GM21390 (cell line): ENCODE results near the gene PSENEN.
"Not testable (repeated sequence)": the region's sequence is repeated elsewhere in the genome, so short reads cannot be mapped to it uniquely, and the experiment has no call there.

Experiments
- ATAC-seq: cut with Tn5 transposase; IDR thresholded peaks from one replicate; pipeline ENCODE4 v1.9.1; 2021; ENCODE audit not compliant: unreplicated experiment

PSENEN gene

DNA sequence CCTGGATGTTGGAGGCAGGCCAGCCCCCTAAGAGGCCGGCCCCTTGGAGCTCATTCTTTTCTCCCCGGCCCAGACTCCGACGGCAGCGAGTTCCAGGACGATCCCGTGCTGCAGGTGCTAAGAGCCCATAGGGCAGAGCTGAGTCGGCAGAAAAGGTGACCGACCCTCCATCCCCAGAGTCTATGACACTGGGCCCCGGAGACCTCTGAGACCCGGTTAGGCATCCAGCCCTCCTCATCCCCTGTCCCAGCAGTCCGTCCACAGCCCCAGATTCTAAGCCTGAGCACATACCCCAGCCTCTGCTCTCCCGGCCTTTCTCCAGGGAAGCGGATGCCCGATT, 22.6 kb downstream of the PSENEN start:
- ATAC-seq, result no peak

DNA sequence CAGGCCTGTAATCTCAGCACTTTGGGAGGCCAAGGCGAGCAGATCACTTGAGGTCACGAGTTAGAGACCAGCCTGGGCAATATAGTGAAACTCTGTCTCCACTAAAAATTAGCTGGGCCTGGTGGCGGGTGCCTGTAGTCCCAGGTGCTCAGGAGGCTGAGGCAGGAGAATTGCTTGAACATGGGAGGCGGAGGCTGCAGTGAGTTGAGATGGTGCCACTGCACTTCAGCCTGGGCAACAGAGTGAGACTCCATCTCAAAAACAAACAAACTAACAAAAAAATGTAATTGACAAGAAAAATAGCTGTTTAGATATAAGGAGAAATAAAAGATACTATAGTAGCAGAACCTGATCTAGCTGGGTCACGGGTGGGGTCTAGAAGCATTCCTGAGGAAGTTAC, 26.9 kb downstream of the PSENEN start:
- ATAC-seq, result not testable (repeated sequence)

DNA sequence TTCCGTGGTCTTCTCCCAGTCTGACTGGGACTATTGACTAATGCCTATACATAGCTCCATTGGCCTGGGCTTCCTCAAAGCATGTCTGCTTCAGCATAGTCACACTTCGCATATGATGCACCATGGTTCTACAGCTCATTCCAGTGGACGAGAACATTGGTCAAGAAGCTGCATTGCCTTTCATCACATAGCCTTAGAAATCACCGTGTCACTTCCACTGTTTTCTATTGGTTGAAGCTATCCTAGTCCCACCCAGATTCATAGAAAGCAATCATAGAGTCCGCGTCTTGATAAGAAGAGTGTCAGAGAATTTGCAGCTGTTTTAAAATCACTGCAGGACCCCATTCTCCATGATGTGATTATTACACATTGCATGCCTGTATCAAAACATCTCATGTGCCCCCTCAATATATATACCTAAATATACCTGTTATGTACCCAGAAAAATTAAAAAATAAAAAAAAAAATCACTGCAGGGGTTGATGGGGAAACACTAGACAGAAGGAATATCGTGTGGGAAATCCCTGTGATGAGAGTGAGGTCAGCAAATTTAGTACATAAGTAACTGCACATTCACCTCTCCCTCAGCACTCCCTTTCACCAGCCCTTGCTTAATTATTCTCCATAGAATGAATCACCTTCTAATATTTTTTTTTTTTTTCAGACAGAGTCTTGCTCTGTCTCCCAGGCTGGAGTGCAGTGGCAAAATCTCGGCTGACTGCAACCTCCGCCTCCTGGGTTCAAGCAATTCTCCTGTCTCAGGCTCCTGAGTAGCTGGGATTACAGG, 27.8 kb downstream of the PSENEN start:
- ATAC-seq, result no peak

DNA sequence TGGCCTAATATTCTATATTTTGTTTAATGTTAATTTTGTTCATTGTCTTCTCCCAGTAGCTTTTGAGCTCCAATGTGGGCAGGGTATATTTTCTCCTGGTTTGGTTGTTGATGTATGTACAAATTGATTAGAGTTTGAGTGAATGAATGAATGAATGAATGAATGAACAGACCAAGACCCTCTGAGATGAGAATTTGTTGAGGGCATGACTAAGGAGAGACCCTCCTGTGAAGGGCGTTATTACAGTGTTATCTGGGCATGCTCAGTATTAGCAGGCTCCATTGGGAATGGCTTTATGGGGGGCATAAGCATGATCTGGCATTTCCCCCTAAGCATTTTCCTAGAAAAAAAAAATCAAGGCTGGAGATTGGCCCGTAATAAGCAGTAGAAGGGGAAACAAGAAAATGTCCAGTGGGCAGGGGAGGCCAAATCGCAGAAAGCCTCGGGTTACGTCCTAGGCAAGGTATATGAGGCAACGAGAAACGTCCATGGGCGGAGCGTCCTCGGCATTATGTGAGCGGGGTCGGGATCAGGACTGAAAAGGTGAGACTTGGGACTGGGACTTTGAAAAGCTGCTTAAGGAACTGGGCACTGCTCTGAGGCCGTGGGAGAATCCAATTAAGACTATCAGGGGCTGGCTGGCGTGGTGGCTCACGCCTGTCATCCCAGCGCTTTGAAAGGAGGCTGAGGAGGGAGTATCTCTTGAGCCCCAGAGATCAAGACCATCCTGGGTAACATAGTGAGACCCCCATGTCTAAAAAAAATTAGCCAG, 29.0 kb downstream of the PSENEN start:
- ATAC-seq, result no peak

DNA sequence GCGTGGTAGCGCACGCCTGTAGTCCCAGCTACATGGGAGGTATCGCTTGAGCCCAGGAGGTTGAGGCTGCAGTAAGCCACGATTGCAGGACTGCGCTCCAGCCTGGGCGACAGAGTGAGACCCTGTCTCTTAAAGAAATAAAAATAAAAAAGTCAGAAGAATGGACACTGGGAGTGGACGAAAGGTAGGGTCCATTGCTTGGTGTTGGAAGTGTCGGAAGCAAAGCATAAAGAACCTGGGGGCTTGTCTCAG, 29.5 kb downstream of the PSENEN start:
- no peak for ATAC-seq

DNA sequence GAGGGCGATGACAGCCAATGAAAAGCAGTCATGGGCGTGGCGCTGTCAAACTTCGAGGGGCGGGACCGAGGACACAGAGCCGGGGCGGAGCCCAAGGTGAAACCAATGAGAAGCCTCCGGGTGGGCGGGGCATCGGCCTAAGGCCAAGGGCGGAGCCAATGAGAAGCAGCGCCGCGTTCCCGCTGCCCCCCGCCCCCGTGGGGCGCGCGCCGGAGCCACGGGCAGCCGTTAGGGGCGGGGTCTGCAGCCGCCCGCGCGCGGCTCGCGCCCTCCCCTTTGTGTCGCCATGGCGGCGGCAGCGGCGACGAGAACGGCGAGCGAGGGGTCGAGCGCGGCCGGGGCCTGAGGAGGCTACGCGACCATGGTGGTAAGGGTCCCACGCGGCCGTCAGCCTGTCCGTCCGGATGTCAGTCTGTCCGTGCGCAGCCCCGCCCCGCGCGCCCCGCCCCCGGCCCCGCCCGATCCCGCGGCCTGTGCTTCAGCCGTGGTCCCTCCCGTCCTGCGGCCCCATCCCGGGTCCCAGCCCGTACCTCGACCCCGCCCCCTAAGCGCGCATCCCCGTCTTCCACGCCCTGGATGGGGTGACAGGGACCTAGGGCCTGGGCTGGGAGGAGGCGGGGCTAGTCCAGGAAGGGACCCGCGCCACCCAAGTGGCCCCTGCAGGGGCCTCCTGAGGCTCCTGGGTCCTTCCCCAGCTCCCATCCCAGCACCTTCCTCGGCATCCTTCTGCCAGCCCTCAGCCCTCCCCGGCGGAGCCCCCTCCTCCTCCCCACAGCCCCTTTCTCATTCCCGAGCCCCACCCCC, 30.0 kb downstream of the PSENEN start, which contains the start of gene ARHGAP33:
Gene ARHGAP33, plus strand, starts transcription at position 267 of the 804 bp plus-strand sequence. Its CDS starts 95 bp downstream, at position 362.
- ATAC-seq, result peak; percentile 89

DNA sequence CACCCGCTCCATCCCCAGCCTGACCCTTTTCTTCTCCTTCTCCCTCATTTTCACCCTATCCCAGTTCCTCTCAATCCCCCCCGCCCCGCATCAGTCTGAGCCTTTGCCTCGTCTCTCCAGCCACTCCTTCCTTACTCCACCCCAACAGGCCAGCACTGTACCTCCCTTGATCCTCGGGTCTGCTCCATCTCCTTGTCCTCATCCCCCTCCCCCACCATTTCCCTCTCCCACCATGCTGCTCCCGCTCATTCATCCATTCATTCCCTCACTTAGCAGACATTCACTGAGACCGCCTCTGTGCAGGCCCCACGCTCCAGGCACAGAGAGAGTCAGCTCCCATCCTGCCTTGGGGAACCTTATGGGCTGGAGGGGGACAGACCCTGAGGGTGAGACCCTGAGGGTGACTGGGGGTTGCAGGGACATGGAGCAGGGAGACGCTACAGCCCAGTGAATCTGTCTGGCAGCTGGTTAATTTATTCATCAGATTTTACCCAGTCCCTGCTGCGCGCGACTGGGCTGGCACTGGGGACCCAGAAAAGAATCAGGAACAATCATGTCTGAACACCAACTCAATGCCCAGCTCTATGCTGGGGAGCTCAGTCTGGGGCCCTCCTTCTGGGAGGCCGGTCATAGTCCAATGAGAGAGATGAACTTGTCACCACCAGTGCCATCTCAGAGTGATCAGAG, 30.8 kb downstream of the PSENEN start:
- ATAC-seq, result no peak

DNA sequence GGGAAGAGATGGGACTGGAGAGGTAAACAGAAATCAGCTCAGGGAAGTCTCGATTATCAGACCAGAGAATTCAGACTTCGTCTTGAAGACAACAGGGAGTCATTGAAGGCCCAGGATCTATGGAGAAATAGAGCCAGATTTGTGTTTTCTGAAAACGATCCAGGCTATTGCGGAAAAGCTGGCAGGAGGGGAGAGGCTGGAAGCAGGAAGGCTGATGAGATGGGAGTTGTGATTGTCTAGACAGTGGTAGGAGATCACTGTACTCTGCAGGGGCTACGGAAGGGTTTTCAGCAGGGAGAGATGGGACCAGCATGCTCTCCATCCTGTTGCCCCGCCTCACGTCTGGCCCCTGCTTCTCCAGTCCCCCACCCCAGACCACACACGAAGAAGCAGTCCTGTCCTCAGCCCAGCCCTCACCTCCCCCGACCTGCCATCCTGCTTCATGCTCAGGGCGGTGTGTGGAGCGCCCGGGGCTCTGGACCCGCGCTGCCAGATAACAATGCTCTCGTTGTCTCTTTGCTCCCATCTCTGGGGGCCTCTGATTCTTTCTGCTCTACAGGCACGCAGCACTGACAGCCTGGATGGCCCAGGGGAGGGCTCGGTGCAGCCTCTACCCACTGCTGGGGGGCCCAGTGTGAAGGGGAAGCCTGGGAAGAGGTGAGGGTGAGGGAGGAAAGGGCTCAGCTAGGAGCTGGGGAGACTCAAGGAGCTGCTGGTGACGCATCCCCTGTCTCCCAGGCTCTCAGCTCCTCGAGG, 31.8 kb downstream of the PSENEN start:
- ATAC-seq, result no peak

DNA sequence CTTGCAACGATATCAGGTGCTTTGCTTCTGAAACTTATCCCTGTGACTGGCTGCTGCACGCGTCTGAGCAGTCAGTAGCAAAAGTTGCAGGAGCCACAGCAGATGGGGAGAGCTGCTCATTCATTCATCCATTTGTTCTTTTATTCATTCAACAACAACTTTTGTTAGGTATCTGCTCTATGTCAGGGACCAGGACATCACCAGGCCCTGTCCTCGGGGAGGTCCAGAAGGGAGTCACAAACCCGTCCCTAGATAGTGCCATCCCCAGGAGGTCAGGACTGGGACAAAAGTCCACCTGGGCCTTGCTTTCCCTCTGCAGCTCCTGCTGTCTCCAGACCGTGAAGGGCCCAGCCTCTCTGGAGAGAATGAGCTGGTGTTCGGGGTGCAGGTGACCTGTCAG, 32.5 kb downstream of the PSENEN start:
- ATAC-seq, result no peak

DNA sequence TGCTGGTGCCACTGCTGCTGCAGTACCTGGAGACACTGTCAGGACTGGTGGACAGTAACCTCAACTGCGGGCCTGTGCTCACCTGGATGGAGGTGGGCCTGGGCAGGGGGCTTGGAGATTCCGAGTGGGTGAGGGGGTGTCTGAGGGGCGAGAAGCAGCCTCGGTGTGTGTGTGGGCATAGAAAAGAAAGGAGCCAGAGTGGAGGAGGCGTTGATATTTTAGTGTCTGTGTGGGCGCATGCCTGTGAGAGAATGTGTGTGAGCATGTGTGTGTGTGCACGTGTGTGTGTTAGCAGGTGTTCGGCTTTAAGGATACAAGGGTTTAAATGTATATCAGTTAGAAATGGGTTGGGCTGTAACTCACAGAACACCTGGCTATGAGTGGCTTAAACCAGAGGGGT, 33.6 kb downstream of the PSENEN start:
- ATAC-seq, result no peak

DNA sequence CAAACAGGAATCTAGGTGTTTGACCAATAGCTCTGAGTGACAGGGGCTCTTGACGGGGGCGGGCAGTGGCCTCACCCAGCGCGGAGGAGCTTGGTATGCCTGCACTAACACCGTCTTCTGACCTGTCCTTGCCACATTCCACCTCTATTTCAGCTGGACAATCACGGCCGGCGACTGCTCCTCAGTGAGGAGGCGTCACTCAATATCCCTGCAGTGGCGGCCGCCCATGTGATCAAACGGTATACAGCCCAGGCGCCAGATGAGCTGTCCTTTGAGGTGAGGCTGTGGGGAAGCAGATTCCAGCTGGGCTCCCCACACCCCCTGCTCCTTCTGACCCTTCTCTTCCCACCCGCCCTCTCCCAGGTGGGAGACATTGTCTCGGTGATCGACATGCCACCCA, 34.6 kb downstream of the PSENEN start:
- ATAC-seq, result no peak

DNA sequence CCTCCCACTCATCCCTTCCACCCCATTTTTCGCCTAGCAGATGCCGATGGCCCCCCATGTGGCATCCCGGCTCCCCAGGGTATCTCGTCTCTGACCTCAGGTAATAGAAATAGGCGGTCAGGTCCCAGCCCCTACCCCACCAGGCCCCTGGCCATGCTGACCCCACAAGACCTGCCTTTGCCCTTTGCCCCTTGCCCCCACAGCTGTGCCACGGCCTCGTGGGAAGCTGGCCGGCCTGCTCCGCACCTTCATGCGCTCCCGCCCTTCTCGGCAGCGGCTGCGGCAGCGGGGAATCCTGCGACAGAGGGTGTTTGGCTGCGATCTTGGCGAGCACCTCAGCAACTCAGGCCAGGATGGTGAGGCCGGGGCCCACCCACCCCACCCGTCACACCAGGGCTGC, 35.3 kb downstream of the PSENEN start:
- ATAC-seq, result no peak

DNA sequence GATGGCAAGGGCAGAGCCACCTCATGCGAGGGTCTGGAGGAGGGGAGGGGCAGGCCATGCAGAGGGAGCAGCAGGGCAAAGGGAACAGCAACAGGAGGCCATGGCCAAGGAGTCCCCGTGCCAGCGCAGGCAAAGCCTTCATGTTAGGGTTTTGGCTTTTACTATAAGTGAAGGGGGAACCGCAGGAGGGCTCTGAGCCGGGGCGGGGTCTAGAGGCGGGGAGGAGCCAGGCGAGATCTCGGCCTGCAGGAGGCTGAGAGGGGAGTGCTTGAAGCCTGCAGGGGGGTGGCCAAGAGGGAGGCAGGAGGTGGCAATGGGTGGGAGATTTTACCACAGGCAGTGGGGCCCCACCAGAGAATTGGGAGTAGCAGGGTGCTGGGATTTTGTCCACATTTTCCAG, 36.2 kb downstream of the PSENEN start:
- ATAC-seq, result no peak

DNA sequence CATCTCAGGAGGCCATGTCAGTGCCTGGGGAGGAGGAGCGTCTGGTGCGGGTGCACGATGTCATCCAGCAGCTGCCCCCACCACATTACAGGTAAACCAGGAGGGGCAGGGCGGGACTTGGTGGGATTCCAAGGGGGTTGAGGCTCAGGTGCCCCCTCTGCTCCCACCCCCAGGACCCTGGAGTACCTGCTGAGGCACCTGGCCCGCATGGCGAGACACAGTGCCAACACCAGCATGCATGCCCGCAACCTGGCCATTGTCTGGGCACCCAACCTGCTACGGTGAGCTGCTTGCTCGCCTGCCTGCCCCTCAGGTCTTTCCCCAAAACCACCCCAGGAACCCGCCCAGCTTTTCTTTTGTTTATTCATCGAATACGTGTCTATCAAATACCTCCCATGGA, 37.1 kb downstream of the PSENEN start:
- ATAC-seq, result no peak

DNA sequence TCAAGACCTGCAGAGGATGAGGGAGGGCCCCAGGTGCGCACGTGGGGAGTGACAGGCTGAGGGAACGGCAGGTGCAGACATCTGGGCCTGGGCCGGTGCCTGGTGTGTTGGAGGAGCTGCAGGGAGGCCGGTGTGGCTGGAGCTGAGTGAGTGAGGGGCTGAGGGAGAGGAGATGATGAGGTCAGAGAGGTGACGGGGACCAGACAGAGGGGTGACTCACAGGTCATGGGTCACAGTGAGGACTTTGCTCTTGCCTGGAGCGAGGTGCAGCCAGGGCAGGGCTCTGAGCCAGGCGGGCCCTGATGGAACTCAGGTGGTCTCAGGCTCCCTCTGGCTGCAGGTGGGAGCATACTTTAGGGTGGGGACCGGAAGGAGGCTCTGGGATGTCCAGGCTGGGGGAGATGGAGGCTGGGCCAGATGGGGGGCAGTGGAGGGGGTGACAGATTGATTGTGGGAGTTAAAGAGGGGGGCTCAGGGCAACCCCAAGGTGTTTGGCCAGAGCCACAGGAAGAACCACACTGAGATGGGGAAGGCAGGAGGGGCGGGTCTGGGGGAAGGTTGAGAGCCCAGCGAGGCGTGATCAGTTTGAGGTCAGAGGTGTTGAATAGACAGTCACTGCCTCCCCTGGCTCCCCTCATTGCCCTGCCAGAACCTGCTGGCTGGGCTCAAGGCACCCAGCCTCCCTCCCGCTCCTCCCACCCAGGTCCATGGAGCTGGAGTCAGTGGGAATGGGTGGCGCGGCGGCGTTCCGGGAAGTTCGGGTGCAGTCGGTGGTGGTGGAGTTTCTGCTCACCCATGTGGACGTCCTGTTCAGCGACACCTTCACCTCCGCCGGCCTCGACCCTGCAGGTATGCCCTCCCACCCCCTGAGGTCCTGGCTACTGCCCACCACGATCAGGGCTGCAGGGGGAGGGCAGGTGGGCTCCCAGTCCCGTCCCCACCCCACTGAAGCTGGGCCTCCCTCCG, 38.3 kb downstream of the PSENEN start:
- no peak for ATAC-seq

DNA sequence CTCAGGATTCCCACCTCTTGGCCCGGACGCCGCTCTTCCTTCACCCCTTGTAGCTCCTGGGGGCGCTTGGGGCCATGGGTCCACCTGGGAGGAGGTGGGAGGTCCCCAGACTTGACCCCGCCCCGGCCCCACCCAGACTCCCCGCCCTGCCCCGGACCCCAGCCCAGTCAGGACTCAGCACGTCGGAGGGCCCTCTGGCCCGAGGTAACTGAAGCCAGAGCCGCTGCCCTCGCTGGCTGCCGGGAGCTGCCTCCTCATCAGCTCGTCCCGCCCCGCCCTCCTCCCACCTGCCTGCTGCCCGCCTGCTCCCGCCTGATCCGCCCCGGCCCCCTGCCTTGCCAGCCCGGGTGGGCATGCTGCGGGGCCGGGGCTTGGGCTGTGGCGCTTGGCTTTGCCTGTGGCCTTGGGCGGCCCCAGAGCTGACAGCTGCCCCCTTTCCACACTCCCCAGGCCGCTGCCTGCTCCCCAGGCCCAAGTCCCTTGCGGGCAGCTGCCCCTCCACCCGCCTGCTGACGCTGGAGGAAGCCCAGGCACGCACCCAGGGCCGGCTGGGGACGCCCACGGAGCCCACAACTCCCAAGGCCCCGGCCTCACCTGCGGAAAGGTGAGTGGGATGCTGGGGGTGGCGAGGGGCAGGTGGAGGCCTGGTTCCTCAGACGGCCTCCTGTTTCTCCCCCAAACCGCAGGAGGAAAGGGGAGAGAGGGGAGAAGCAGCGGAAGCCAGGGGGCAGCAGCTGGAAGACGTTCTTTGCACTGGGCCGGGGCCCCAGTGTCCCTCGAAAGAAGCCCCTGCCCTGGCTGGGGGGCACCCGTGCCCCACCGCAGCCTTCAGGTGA, 39.3 kb downstream of the PSENEN start:
- no peak for ATAC-seq

DNA sequence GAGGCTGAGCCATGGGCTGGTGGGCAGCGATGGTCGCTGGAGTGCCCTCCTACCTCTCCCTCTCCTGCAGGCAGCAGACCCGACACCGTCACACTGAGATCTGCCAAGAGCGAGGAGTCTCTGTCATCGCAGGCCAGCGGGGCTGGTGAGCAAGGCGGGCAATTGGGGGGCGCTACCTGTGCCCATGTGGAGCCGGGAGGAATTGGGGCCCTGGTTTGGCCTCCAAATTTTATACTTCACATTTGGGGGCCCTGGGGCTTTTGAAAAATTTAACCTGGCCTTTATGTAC, 39.8 kb downstream of the PSENEN start:
- ATAC-seq, result no peak

DNA sequence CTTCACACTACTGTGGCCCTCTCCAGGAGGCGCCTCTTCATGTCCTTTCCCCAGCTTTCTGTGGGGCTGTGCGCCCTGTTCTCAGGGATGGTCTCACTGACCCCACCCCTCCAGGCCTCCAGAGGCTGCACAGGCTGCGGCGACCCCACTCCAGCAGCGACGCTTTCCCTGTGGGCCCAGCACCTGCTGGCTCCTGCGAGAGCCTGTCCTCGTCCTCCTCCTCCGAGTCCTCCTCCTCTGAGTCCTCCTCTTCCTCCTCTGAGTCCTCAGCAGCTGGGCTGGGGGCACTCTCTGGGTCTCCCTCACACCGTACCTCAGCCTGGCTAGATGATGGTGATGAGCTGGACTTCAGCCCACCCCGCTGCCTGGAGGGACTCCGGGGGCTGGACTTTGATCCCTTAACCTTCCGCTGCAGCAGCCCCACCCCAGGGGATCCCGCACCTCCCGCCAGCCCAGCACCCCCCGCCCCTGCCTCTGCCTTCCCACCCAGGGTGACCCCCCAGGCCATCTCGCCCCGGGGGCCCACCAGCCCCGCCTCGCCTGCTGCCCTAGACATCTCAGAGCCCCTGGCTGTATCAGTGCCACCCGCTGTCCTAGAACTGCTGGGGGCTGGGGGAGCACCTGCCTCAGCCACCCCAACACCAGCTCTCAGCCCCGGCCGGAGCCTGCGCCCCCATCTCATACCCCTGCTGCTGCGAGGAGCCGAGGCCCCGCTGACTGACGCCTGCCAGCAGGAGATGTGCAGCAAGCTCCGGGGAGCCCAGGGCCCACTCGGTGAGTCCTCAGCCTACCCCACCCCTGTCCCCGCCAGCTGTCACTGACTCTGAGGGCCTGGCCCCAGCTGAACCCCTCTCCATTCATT, 41.1 kb downstream of the PSENEN start:
- ATAC-seq, result no peak
